Measurements from ENCODE around the gene CAPN14.

The CAPN14 gene

GRCh38 chr2:31223749-31224148 lies 6.4 kb upstream of the CAPN14 start:
- no peak for DNase-seq

GRCh38 chr2:31223026-31223425 lies 5.7 kb upstream of the CAPN14 start:
- no peak for DNase-seq

DNA sequence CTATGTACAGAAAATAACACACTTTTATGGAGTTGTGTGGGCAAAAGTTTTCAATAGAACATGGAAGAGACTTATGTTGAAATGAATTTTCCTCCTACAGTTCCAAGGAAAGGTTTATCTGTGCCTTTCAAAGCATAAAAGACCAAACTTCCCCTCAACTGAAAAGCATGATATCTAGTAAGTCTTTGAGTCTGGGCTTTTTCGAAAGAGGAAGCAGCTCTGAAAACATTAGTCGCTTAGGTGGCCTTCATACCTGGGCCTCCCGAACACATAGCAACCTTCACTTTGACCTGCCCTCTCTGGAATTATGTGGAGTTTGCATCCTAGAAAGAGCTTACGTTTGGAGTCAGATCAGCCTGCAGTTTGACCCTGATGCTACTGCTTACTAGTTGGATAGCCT lies 4.8 kb upstream of the CAPN14 start:
- no peak for DNase-seq

DNA sequence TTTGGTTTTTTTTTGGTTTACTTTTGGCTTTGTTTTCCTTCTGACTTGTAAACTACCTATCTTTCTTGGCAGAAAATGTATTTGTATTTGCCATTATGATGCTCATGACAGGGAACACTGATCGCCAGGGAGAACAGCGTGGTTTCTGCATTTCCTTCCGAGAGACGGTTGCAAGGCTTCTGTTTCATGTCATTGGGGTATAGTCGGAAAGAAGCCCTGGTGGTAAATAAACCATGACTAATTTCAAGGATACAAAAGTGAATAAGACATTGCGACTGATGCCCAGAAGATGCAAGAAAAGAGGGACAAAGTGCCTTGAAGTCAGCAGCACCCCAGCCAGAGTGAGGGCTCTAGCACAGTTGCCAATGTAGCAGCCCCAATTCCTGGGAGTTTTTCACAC lies 4.2 kb upstream of the CAPN14 start:
- DNase-seq: no peak

DNA sequence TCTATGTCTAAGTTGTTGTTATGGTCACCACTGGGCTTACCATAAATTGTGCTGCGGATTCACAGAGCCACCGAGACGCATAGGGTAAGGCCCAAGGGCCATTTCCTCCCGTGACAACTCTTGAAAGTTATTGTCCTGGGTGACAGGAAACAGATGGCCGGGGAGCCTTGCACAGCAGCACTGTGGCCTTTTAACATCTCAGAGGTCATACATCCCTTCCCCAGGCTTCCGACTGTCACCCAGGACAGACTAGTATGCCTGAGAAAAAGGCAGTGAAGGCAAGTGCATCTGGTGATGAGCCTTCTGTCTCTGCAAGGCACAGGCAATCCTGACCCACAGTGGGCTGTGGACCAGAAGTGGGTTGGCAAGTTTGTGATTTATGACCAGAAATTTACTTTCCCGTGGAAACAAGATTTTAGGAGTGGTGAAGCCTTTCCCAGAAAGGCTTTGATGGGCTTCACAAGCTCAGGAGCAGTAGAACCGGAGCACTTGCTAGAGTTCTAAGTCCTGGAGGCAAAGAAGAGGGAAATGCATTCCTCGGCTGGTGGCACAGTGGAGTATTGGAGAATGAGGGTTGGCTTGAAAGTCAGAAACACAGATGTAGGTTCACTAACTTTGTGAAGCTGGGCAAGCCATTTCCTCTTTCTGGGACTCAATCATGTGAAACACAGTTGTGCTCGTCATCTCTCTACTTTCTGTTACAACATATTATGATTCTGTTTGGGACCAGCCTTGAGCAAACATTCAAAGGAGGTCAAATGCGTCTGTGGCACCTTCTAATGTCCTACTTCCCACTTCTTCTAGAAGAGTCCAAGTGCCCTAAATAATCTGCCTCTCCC lies 2.0 kb upstream of the CAPN14 start:
- no peak for DNase-seq

DNA sequence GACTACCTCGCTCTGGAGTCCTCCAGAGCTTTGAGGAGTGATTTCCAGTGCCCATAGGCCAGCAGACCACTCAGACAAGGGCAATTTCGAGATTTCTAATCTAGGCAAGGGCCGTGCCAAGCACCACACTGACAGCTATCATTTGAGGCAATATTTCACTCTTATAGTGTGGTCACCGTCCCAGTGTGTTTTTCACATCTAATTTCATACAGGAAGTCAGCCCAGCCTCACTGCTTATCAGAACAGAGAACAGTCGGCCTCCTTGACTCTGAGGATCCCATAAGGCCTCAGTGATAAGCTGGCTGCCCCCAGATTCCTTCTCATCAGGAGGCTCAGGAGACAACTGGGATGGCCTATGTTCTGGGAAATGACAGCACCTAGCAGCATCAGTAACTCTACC lies 581 bp downstream of the CAPN14 start:
- no peak for DNase-seq

DNA sequence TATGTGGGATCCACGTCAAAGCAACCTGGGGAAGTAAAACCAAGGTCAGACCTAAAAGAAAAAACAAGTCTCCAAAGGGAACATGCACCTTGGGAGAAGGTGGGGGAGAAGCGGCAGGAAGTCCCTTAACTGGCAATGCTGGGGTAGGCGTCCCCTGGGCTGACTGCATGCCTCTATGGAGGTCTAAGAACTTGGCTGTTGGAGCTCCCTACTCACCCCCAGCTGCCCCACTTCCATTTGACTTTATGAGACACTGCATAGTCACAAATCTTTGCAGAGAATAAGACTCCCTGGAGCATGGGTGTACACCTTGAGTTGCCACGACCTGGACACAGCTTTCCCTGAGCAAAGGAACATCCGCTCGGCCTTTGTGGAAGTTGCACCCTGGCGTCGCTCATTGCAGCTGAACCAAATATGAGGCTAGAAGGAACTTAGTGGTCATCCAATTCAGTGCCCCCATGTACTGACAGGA lies 2.8 kb downstream of the CAPN14 start:
- DNase-seq: no peak

- no peak for DNase-seq
These were observed 3.5 kb downstream of the CAPN14 start for GRCh38 chr2:31213601-31214443.

DNA sequence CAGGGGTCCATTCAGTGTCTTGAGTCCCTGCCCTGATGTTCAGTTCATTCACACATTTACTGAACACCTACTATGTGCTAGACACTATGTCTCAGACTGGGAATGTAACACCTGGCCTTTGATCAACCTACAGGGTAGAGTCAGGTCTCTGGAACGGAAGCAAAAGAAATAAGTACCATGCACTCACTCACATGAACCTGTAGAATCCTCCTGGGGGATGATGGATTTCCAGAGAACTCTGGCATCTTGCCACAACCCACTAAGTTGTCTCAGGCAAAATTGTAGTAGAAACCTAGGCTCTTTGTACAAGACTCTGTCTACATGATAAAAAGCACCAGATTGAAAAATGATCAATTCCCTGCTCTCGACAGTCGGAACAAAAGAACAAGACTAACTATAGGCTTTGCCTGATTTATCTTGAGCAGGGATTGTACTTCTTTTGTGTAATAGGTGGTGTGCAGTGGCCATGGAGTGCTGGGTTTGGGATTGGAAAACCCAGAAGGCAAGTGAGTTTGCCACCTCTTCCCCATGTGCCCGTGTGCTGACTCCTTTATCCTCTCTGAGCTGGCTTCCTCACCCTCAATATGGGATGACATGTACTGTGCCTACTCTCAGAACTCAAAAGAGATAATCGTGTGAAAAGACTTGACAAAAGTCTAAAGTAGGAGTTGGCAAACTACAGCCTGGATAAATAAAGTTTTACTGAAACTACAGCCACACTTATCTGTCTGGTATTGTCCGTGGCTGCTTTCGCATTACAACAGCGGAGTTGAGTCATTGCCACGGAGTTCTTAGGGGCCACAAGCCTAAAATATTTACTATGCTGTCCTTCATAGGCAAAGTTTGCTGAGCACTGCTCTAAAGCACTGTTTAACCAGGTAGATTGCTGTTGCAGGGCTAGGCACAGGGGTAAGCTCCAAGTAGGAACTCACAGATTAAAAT lies 4.4 kb downstream of the CAPN14 start:
- DNase-seq: no peak

DNA sequence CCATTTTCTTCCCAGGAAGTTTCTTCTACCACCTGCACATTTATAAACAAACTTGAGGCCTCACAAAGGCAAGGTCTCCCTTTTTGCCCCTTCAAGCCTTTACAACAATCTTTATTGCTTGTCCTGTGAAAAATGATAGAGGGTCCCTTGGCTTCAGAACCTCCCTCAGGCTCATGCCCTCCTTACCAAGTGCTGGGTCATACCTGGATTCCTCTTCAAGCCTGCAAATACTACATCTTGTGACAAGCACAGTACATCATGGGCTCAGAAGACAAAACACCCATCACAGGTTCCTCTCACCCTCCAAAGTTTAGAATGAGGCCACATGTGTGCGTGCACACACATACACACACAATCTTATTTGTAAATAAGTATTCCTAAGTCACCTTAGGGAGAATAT lies 9.1 kb downstream of the CAPN14 start:
- no peak for DNase-seq

DNA sequence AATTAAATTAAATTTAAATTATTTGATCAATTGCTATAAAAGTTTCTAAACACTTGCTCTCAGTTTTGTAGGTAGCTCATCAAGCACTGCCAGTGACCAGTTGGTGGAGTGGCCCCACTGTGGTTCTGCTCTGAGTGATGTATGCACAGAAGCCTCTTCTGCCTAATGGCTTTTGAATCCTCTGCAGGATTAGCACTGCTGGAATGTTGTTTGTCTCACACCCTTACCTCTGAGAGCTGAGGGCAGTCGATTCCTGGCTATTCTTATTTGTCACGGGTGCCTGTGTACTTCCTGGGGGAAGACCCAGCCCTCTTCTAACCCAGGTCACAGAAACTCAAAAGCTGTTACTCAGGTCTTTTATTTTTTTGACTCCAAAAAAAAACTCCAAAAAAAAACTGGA lies 9.5 kb downstream of the CAPN14 start:
- DNase-seq: no peak

GRCh38 chr2:31205613-31206012 lies 11.7 kb downstream of the CAPN14 start:
- DNase-seq: no peak

GRCh38 chr2:31205186-31205585 lies 12.1 kb downstream of the CAPN14 start:
- DNase-seq: no peak

DNA sequence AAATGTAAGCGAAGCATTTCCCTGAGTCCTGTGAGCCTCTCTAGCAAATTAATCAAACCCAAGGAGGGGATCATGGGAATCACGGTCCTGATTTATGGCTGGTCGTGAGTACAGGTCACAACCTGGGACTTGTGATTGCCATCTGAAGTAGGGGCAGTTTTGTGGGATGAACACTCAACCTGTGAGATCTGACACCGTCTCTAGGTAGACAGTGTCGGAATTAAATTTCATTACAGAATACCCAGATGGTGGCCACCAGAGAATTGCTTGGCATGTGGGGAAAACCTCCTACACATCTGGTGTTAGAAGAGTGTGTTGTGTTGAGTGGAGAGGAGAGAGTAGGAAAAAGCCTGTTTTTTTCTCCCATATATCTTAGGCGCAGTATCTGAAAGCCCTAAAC lies 12.5 kb downstream of the CAPN14 start:
- DNase-seq: no peak

GRCh38 chr2:31203916-31204315 lies 13.4 kb downstream of the CAPN14 start:
- DNase-seq: no peak

DNA sequence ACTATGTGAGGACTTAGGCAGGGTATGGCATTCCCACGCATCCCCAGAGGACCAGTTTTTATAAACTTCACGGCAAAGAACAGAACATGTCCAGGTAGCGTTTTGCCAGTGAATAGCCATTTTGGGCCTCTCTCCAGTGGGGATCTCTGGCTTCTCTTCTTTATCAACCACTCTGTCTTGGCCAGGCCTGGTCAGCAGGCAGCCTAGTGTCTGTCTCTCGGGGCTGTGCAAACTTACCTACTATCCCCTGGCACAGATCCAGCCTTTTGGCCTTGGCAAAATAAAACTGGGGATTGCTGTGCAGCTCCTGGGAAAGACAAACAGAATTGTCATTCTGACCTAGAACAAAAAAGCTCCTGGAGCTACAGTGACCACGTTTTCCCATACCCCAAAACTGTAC lies 14.5 kb downstream of the CAPN14 start:
- DNase-seq: no peak

GRCh38 chr2:31202041-31202440 lies 15.3 kb downstream of the CAPN14 start:
- DNase-seq: no peak

GRCh38 chr2:31200972-31201371 lies 16.3 kb downstream of the CAPN14 start:
- no peak for DNase-seq

- no peak for DNase-seq
These were observed 18.1 kb downstream of the CAPN14 start for GRCh38 chr2:31199206-31199605.

DNA sequence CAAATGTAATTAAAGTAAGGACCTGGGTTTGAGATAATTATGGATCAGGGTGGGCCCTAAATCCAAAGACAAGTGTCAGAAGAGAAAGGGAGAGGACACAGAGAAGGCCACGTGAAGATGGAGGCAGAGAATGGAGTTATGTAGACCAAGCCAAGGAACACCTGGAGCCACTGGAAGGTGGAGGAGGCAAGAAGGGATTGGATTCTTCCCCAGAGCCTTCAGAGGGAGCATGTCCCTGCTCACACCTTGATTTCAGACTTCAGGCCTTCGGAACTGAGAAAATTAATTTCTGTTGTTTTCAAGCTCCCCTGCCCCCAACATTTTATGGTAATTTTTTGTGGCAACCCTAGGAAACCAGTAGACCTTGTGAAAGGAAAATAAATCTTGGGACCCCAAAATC lies 19.6 kb downstream of the CAPN14 start:
- no peak for DNase-seq

GRCh38 chr2:31197166-31197565 lies 20.1 kb downstream of the CAPN14 start:
- DNase-seq: no peak

- no peak for DNase-seq
These were observed 20.7 kb downstream of the CAPN14 start for GRCh38 chr2:31196622-31197021.

DNA sequence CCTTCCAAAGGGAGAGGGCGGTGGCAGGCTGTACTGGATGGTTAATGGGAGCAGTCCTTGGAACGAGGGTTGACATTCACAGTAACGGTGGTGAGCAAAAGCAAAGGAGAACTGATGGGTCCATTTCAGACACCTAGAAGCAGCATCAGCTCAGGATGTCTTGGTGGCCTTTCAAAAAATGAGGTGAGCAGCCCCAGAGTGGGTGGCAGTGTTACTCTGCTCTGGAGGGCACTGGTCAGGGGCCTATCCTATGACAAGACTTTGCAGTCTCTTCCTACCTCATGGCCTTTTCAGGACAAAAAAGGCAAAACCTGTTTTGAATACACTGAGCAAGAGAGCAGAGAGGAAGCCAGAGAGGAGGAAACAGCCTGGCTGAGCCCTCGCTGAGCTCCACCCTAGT lies 23.5 kb downstream of the CAPN14 start:
- no peak for DNase-seq

Data from GOT3 (cell line).